Measurements from ENCODE around the gene RNF217. TPM values are rescaled to one million over a fixed set of nuclear protein-coding genes. Genes with fewer than 3 reads are reported as not detected.

The RNF217 gene
- total and polyA plus RNA-seq, 8 donors = 3.4 to 14.3 (median 8.0) TPM

DNA sequence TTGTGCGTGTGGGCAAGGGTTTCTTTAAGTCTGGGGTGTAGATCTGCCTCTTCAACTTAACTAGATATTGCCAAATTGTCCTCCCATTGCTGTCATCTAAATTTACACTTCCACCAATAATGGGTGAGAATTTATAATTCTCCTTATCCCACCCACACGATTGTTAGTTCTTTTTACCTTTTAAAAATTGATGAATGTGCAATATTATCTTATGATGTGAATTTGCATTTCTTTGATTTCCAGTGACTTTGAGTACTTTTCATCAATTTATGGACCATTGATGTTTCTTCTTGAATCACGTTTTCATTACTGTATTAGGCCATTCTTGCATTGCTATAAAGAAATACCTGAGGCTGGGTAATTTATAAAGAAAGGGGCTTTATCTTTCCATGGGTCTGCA lies 174.1 kb downstream of the RNF217 start:
- H3K4me1 ChIP-seq = no peaks in the 10 kb centered on the region
- H3K4me3 ChIP-seq = no peak overlapping the region
- WGBS, 2 donors = 69 to 70% methylated on average over 3 of the region's 3 CpGs
- ATAC-seq (no peak), DNase-seq (no peak), FAIRE-seq (no peak)
- H3K36me3 ChIP-seq = no peaks in the 10 kb centered on the region
- H3K9me3 ChIP-seq = no peaks in the 10 kb centered on the region
- no peaks in the 10 kb centered on the region for H3K27me3 ChIP-seq
- H3K27ac ChIP-seq = no peak overlapping the region
- no peak for TF ChIP-seq CTCF (IDR thresholded peaks at IDR 0.05)
- intact Hi-C loops (cut with DNase I) = no loop called here

GRCh38 chr6:125138083-125138482 lies 175.8 kb downstream of the RNF217 start:
- intact Hi-C loops (cut with DNase I) = no loop called here
- H3K4me3 ChIP-seq = no peak overlapping the region
- no peaks in the 10 kb centered on the region for H3K4me1 ChIP-seq
- DNase-seq (no peak), ATAC-seq (no peak), FAIRE-seq (no peak)
- no peaks in the 10 kb centered on the region for H3K36me3 ChIP-seq
- no peak for TF ChIP-seq CTCF (IDR thresholded peaks at IDR 0.05)
- 80 to 86% methylated on average over 2 of the region's 2 CpGs for WGBS, 2 donors
- H3K27me3 ChIP-seq = no peaks in the 10 kb centered on the region
- H3K27ac ChIP-seq = no peak overlapping the region
- no peaks in the 10 kb centered on the region for H3K9me3 ChIP-seq

DNA sequence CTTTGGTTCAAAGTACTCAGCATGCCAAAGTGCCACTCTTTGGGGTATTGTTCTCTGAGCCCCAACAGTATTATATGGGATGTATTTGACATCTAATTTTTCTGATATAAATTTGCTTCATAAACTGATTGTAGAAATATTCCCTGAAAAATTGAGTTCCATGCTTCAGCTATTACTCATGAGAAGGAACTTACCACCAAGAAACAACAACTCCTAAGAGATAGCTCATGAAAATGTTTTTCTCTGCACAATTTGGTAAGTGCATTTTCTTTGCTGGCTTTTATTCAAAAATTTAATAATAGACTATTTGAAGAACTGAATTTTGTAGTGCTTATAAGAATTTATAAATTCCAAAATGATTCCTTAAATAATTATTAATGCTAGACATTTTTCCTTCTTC lies 178.6 kb downstream of the RNF217 start:
- H3K27ac ChIP-seq = no peak overlapping the region
- intact Hi-C loops (cut with DNase I) = no loop called here
- H3K36me3 ChIP-seq = no peaks in the 10 kb centered on the region
- FAIRE-seq (no peak), ATAC-seq (no peak), DNase-seq (no peak)
- no peak for TF ChIP-seq CTCF (IDR thresholded peaks at IDR 0.05)
- H3K27me3 ChIP-seq = no peaks in the 10 kb centered on the region
- no peak overlapping the region for H3K4me3 ChIP-seq
- no peaks in the 10 kb centered on the region for H3K9me3 ChIP-seq
- no peaks in the 10 kb centered on the region for H3K4me1 ChIP-seq

Other genes with a start within 250 kb of the RNF217 start
- 10 to 100 TPM; 22.5 to 51.6 (median 26.1) TPM for gene TPD52L1, start 191.3 kb downstream of the RNF217 start, total RNA-seq
- 10 to 100 TPM; 21.2 to 22.0 TPM for gene TPD52L1, start 191.3 kb downstream of the RNF217 start, polyA plus RNA-seq